ENCODE measurements around the gene GJB4.
"Not testable (repeated sequence)": the region's sequence is repeated elsewhere in the genome, so short reads cannot be mapped to it uniquely, and the experiment has no call there.

Gene GJB4

GRCh38 chr1:34721241-34721640 lies 38.3 kb upstream of the GJB4 start:
- no peak overlapping the region for H3K4me3 ChIP-seq (ENCODE audit: low read depth, low read length)
- no peak for TF ChIP-seq CTCF (IDR thresholded peaks at IDR 0.05; ENCODE audit: low read depth, low read length)

GRCh38 chr1:34721646-34722355 lies 37.7 kb upstream of the GJB4 start:
- H3K4me3 ChIP-seq (ENCODE audit: low read depth, low read length), result no peak overlapping the region
- no peak for TF ChIP-seq CTCF (IDR thresholded peaks at IDR 0.05; ENCODE audit: low read depth, low read length)

GRCh38 chr1:34726861-34727260 lies 32.7 kb upstream of the GJB4 start:
- no peak for TF ChIP-seq CTCF (IDR thresholded peaks at IDR 0.05; ENCODE audit: low read depth, low read length)
- no peak overlapping the region for H3K4me3 ChIP-seq (ENCODE audit: low read depth, low read length)

GRCh38 chr1:34730485-34730884 lies 29.1 kb upstream of the GJB4 start:
- no peak overlapping the region for H3K4me3 ChIP-seq (ENCODE audit: low read depth, low read length)
- TF ChIP-seq CTCF (IDR thresholded peaks at IDR 0.05; ENCODE audit: low read depth, low read length), result no peak

- H3K4me3 ChIP-seq (ENCODE audit: low read depth, low read length), result not testable (repeated sequence)
Observed at GRCh38 chr1:34732831-34733230, 26.7 kb upstream of the GJB4 start.

- no peak overlapping the region for H3K4me3 ChIP-seq (ENCODE audit: low read depth, low read length)
- no peak for TF ChIP-seq CTCF (IDR thresholded peaks at IDR 0.05; ENCODE audit: low read depth, low read length)
Observed at GRCh38 chr1:34736692-34737091, 22.8 kb upstream of the GJB4 start.

GRCh38 chr1:34737236-34737635 lies 22.3 kb upstream of the GJB4 start:
- not testable (repeated sequence) for H3K4me3 ChIP-seq (ENCODE audit: low read depth, low read length)

- no peak for TF ChIP-seq CTCF (IDR thresholded peaks at IDR 0.05; ENCODE audit: low read depth, low read length)
- H3K4me3 ChIP-seq (ENCODE audit: low read depth, low read length), result no peak overlapping the region
Observed at GRCh38 chr1:34739613-34740012, 19.9 kb upstream of the GJB4 start.

Measured in WI38 (cell line).